ENCODE measurements around the gene ZNF460.
"Not testable (repeated sequence)": the region's sequence is repeated elsewhere in the genome, so short reads cannot be mapped to it uniquely, and the experiment has no call there.

ZNF460 gene

GRCh38 chr19:57273014-57273413 is 7.3 kb upstream of the ZNF460 start:
- no peak overlapping the region for H3K4me3 ChIP-seq (ENCODE audit: low read depth, low read length)
- no peaks in the 10 kb centered on the region for H3K27me3 ChIP-seq (ENCODE audit: control insufficient read depth, insufficient read depth, low read length)
- no peak overlapping the region for H2AFZ ChIP-seq
- H3K27ac ChIP-seq = no peak overlapping the region
- H3K4me1 ChIP-seq = no peaks in the 10 kb centered on the region
- H3K79me2 ChIP-seq = peaks cover under 1% of the 10 kb centered on the region
- no peaks in the 10 kb centered on the region for H3K9me3 ChIP-seq (ENCODE audit: control insufficient read depth, low read length)
- no peak overlapping the region for H3K4me2 ChIP-seq (ENCODE audit: low read length)
- no peak for TF ChIP-seq CTCF (IDR thresholded peaks at IDR 0.05)
- H3K9ac ChIP-seq = no peak overlapping the region
- no peaks in the 10 kb centered on the region for H3K36me3 ChIP-seq (ENCODE audit: control insufficient read depth, insufficient read depth, low read length)

- Histone ChIP-seq H3K9ac (no peak overlapping the region), H3K4me3 (ENCODE audit: low read depth, low read length) (no peak overlapping the region), H3K36me3 (ENCODE audit: control insufficient read depth, insufficient read depth, low read length) (no peaks in the 10 kb centered on the region), H3K79me2 (peaks cover 17% of the 10 kb centered on the region), H3K4me2 (ENCODE audit: low read length) (no peak overlapping the region), H3K9me3 (ENCODE audit: control insufficient read depth, low read length) (no peaks in the 10 kb centered on the region), H2AFZ (no peak overlapping the region), H3K4me1 (peaks cover 4% of the 10 kb centered on the region), H3K27me3 (ENCODE audit: control insufficient read depth, insufficient read depth, low read length) (no peaks in the 10 kb centered on the region), H3K27ac (no peak overlapping the region)
- TF ChIP-seq CTCF (IDR thresholded peaks at IDR 0.05) = no peak
Measured at GRCh38 chr19:57276430-57276829, 3.9 kb upstream of the ZNF460 start.

GRCh38 chr19:57278481-57278880 is 1.8 kb upstream of the ZNF460 start:
- H3K27me3 ChIP-seq (ENCODE audit: control insufficient read depth, insufficient read depth, low read length); H3K4me2 ChIP-seq (ENCODE audit: low read length); H3K9me3 ChIP-seq (ENCODE audit: control insufficient read depth, low read length); H3K36me3 ChIP-seq (ENCODE audit: control insufficient read depth, insufficient read depth, low read length); H3K4me3 ChIP-seq (ENCODE audit: low read depth, low read length); H2AFZ ChIP-seq; H3K27ac ChIP-seq; H3K9ac ChIP-seq: not testable (repeated sequence)
- Histone ChIP-seq H3K4me1 (peaks cover 15% of the 10 kb centered on the region), H3K79me2 (peaks cover 34% of the 10 kb centered on the region)

- Histone ChIP-seq H3K79me2 (peaks cover 44% of the 10 kb centered on the region), H3K9ac (peak overlapping the region; percentile 92), H3K36me3 (ENCODE audit: control insufficient read depth, insufficient read depth, low read length) (no peaks in the 10 kb centered on the region), H3K4me1 (peaks cover 15% of the 10 kb centered on the region), H3K4me2 (ENCODE audit: low read length) (peak overlapping the region; percentile 97), H3K9me3 (ENCODE audit: control insufficient read depth, low read length) (no peaks in the 10 kb centered on the region), H3K27me3 (ENCODE audit: control insufficient read depth, insufficient read depth, low read length) (no peaks in the 10 kb centered on the region), H3K4me3 (ENCODE audit: low read depth, low read length) (peak overlapping the region; percentile 100), H2AFZ (peak overlapping the region; percentile 92), H3K27ac (peak overlapping the region; percentile 98)
- TF ChIP-seq CTCF (IDR thresholded peaks at IDR 0.05) = peak; percentile 38
Measured at GRCh38 chr19:57279418-57280164, 694 bp upstream of the ZNF460 start.

GRCh38 chr19:57280962-57281400 is 696 bp downstream of the ZNF460 start:
- Histone ChIP-seq H3K4me2 (ENCODE audit: low read length) (peak overlapping the region; percentile 97), H3K27ac (peak overlapping the region; percentile 98), H3K36me3 (ENCODE audit: control insufficient read depth, insufficient read depth, low read length) (no peaks in the 10 kb centered on the region), H3K79me2 (peaks cover 56% of the 10 kb centered on the region), H2AFZ (peak overlapping the region; percentile 92), H3K9ac (peak overlapping the region; percentile 86), H3K4me3 (ENCODE audit: low read depth, low read length) (peak overlapping the region; percentile 100), H3K9me3 (ENCODE audit: control insufficient read depth, low read length) (no peaks in the 10 kb centered on the region), H3K27me3 (ENCODE audit: control insufficient read depth, insufficient read depth, low read length) (no peaks in the 10 kb centered on the region), H3K4me1 (peaks cover 15% of the 10 kb centered on the region)
- no peak for TF ChIP-seq CTCF (IDR thresholded peaks at IDR 0.05)
